ENCODE data around the gene STK38L. TPM values are rescaled to one million over a fixed set of nuclear protein-coding genes. Genes with fewer than 3 reads are reported as not detected.

The STK38L gene
- total and polyA plus RNA-seq, 2 experiments from 2014 or later, result 16.8 to 19.9 TPM

DNA sequence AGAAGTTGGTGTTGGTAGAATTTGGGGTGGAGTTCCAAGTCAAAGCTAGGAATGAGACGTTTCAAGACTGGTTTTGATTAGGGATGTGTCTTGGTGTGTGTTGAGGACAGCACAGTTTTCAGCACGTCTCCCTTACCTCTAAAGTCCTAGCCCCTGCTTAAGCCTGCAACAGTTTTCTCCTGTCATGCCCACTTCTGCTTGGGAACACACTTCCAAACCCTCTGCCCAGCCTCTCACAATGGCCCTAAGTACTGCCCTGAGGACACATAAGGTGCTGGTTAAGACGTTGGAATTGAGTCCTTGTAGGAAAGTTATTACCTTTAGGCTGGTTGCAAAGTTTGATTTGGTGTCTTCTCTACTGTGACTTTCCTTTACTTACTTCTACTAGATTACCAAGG is 87.8 kb downstream of the STK38L start:
- Histone ChIP-seq H3K27me3 (replicated peaks; ENCODE audit: insufficient read depth) (no peaks in the 10 kb centered on the region), H3F3A (ENCODE audit: insufficient read depth) (peaks cover 19% of the 10 kb centered on the region), H3K9me3 (ENCODE audit: low read depth) (no peaks in the 10 kb centered on the region), H3K79me2 (ENCODE audit: insufficient read depth) (peaks cover 35% of the 10 kb centered on the region), H4K20me1 (ENCODE audit: insufficient read depth) (no peaks in the 10 kb centered on the region), H2AFZ (peak overlapping the region; percentile 84), H3K9ac (peak overlapping the region; percentile 71), H3K27ac (peak overlapping the region; percentile 62), H3K4me3 (peak overlapping the region; percentile 85), H3K36me3 (ENCODE audit: low read depth) (no peaks in the 10 kb centered on the region), H3K9me2 (ENCODE audit: insufficient read depth) (no peaks in the 10 kb centered on the region), H3K4me2 (ENCODE audit: unreplicated experiment) (peak overlapping the region; percentile 89), H3K4me1 (ENCODE audit: insufficient read depth) (peaks cover 22% of the 10 kb centered on the region)
- WGBS, 2 experiments (ENCODE audit: low coverage in 1 of 2, low lambda C conversion rate in 2 of 2, missing lambda C conversion rate in 2 of 2), result 2 to 4% methylated on average over 3 of the region's 3 CpGs
- DNase-seq, result peak; percentile 46
- TF ChIP-seq EZH2 (IDR thresholded peaks at IDR 0.05; ENCODE audit: insufficient read depth, poor library complexity, severe bottlenecking), result no peak
- TF ChIP-seq EZH2phosphoT487 (IDR thresholded peaks at IDR 0.05; ENCODE audit: insufficient read depth, low read depth), result no peak
- in situ Hi-C loops (cut with MboI), result no loop called here

DNA sequence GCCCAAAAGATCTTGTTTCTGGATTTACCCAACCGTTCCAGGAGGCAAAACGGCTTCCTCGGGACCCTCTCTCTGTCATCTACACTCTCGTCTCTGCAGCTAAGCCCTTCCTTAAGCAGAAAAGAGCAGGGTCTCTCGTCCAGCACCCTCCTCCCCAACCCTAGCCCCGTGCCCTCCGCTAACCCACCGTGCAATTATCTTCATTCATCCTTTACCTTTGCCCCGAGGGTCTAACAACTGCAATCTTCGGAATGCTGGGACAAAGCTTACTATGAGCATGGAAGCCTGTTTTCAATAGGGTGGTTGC is 88.3 kb downstream of the STK38L start:
- Histone ChIP-seq H3K4me2 (ENCODE audit: unreplicated experiment) (peak overlapping the region; percentile 89), H3F3A (ENCODE audit: insufficient read depth) (peaks cover 19% of the 10 kb centered on the region), H3K27me3 (replicated peaks; ENCODE audit: insufficient read depth) (no peaks in the 10 kb centered on the region), H4K20me1 (ENCODE audit: insufficient read depth) (no peaks in the 10 kb centered on the region), H3K4me1 (ENCODE audit: insufficient read depth) (peaks cover 22% of the 10 kb centered on the region), H3K9me3 (ENCODE audit: low read depth) (no peaks in the 10 kb centered on the region), H3K27ac (peak overlapping the region; percentile 5; the same call in 1 of the 2 replicates), H3K4me3 (peak overlapping the region; percentile 85), H3K9me2 (ENCODE audit: insufficient read depth) (no peaks in the 10 kb centered on the region), H3K36me3 (ENCODE audit: low read depth) (no peaks in the 10 kb centered on the region), H3K9ac (peak overlapping the region; percentile 71), H3K79me2 (ENCODE audit: insufficient read depth) (peaks cover 39% of the 10 kb centered on the region), H2AFZ (peak overlapping the region; percentile 84)
- in situ Hi-C loops (cut with MboI), result no loop called here
- TF ChIP-seq EZH2phosphoT487 (IDR thresholded peaks at IDR 0.05; ENCODE audit: insufficient read depth, low read depth) (no peak), EZH2 (IDR thresholded peaks at IDR 0.05; ENCODE audit: insufficient read depth, poor library complexity, severe bottlenecking) (no peak)
- WGBS, 2 experiments (ENCODE audit: low coverage in 1 of 2, low lambda C conversion rate in 2 of 2, missing lambda C conversion rate in 2 of 2), result 3 to 9% methylated on average over 10 of the region's 10 CpGs
- DNase-seq, result no peak

DNA sequence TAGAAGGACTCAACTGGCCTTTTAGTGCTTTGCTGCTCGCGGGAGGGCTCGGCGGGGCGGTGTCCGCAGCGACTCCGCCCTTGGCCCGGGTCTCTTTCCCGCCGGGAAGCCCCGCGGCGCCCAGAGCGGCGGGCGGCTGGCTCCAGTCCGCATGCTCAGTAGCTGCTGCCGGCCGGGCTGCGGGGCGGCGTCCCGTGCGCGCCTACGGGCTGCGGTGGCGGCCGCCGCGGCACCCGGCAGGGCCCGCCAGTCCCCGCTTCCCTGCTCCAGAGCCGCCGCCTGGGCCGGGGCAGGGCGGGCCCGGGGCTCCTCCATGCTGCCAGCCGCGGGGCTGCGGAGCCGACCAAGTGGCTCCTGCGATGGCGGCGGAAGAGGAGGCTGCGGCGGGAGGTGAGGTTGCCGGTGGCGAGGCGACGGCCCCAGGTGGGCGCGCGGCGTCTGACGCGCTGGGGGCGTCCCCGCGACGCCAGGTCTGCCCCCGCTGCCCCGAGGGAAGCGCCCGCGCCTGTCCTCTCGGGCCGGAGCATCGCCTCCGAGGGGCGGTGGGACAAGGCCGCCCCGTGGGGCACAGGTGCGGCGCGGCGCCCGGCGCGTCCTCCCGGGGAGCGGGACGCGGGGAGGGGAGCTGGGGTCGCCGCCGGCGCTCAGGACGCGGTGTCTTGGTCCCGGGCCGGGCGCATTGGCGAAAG is 88.8 kb downstream of the STK38L start, which contains the start of gene BMAL2:
BMAL2 (plus strand) TSS at position 123 of the 689 bp plus-strand sequence; CDS start at position 360, 237 bp downstream.
- Histone ChIP-seq H4K20me1 (ENCODE audit: insufficient read depth) (no peaks in the 10 kb centered on the region), H3K27ac (peak within 1 kb of the TSS; percentile 62), H3K36me3 (ENCODE audit: low read depth) (no peaks in the 10 kb centered on the region), H3K79me2 (ENCODE audit: insufficient read depth) (peaks cover 44% of the 10 kb centered on the region), H3K4me1 (ENCODE audit: insufficient read depth) (peaks cover 22% of the 10 kb centered on the region), H3K4me2 (ENCODE audit: unreplicated experiment) (peak within 1 kb of the TSS; percentile 89), H3K9me3 (ENCODE audit: low read depth) (no peaks in the 10 kb centered on the region), H3K9me2 (ENCODE audit: insufficient read depth) (no peaks in the 10 kb centered on the region), H3K27me3 (replicated peaks; ENCODE audit: insufficient read depth) (no peaks in the 10 kb centered on the region), H2AFZ (peak within 1 kb of the TSS; percentile 84), H3K4me3 (peak within 1 kb of the TSS; percentile 85), H3F3A (ENCODE audit: insufficient read depth) (peaks cover 19% of the 10 kb centered on the region), H3K9ac (peak within 1 kb of the TSS; percentile 71)
- WGBS, 2 experiments (ENCODE audit: low coverage in 1 of 2, low lambda C conversion rate in 2 of 2, missing lambda C conversion rate in 2 of 2), result 1% methylated on average over 61 to 71 of the region's 96 CpGs
- TF ChIP-seq EZH2 (IDR thresholded peaks at IDR 0.05; ENCODE audit: insufficient read depth, poor library complexity, severe bottlenecking) (no peak), EZH2phosphoT487 (IDR thresholded peaks at IDR 0.05; ENCODE audit: insufficient read depth, low read depth) (no peak)
- in situ Hi-C loops (cut with MboI), result no loop called here
- DNase-seq, result peak; percentile 74

DNA sequence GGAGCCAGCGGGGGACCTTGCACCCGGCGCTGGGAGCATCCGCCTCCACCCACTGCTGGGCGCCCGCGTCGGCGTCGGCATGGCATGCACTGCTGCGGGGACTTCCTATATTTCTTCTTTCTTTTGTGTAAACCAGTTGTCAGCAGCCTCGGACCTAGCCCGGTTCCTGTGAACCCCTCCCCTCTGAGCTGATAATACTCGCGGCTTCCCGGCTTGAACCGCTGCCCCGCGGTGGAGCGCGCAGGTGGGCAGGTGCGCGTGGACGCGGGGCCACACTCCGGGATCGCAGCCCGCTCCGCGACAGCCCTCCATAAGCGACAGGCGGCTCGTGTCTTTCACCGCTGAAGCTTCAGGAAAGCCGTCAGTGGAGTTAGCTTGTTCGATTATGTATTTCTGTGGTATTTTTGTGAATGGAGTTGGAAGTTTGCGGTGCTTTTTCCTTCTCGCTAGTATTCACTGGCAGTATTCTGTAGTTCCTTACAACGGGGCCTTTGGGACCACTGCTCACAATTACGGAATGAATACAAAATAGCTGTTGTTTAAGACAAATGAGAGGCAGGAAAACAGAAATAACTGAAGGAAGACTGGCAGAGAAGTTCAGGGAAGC is 89.4 kb downstream of the STK38L start:
- Histone ChIP-seq H3K27me3 (replicated peaks; ENCODE audit: insufficient read depth) (no peaks in the 10 kb centered on the region), H3K79me2 (ENCODE audit: insufficient read depth) (peaks cover 50% of the 10 kb centered on the region), H3K4me2 (ENCODE audit: unreplicated experiment) (peak overlapping the region; percentile 80), H3K9me3 (ENCODE audit: low read depth) (no peaks in the 10 kb centered on the region), H2AFZ (peak overlapping the region; percentile 84), H4K20me1 (ENCODE audit: insufficient read depth) (no peaks in the 10 kb centered on the region), H3K9ac (peak overlapping the region; percentile 71), H3K4me1 (ENCODE audit: insufficient read depth) (peaks cover 22% of the 10 kb centered on the region), H3F3A (ENCODE audit: insufficient read depth) (peaks cover 19% of the 10 kb centered on the region), H3K4me3 (peak overlapping the region; percentile 85), H3K9me2 (ENCODE audit: insufficient read depth) (no peaks in the 10 kb centered on the region), H3K27ac (no peak overlapping the region), H3K36me3 (ENCODE audit: low read depth) (no peaks in the 10 kb centered on the region)
- TF ChIP-seq EZH2 (IDR thresholded peaks at IDR 0.05; ENCODE audit: insufficient read depth, poor library complexity, severe bottlenecking), result no peak
- no peak for TF ChIP-seq EZH2phosphoT487 (IDR thresholded peaks at IDR 0.05; ENCODE audit: insufficient read depth, low read depth)
- 0 to 1% methylated on average over 35 to 40 of the region's 40 CpGs for WGBS, 2 experiments (ENCODE audit: low coverage in 1 of 2, low lambda C conversion rate in 2 of 2, missing lambda C conversion rate in 2 of 2)
- peak; percentile 45 for DNase-seq
- in situ Hi-C loops (cut with MboI), result no loop called here

Measured in GM23248 (cell line).